Embryonic facial prominence (tissue), 1 donor: ENCODE measurements around the gene EIF4E3.

ENCODE experiments used
- DNase-seq: peaks from one replicate; pipeline ENCODE4 v3.0.0-alpha.2; 2016; ENCODE audit errors: extremely low spot score

The EIF4E3 gene

GRCh38 chr3:71725271-71725991 lies at the start of gene EIF4E3:
Gene EIF4E3 (minus strand): TSS chr3:71725402. CDS start chr3:71725367, 35 bp downstream.
- no peak for DNase-seq

- no peak for DNase-seq
Measured at GRCh38 chr3:71771884-71772283, 46.7 kb upstream of the EIF4E3 start.

- no peak for DNase-seq
Measured at GRCh38 chr3:71771126-71771525, 45.9 kb upstream of the EIF4E3 start.

GRCh38 chr3:71763426-71763825 lies 38.2 kb upstream of the EIF4E3 start:
- DNase-seq = no peak

GRCh38 chr3:71760140-71760539 lies 34.9 kb upstream of the EIF4E3 start:
- no peak for DNase-seq

- DNase-seq = no peak
Measured at GRCh38 chr3:71759401-71759800, 34.2 kb upstream of the EIF4E3 start.

- no peak for DNase-seq
Measured at GRCh38 chr3:71758091-71758490, 32.9 kb upstream of the EIF4E3 start.

GRCh38 chr3:71754610-71755253 lies 29.5 kb upstream of the EIF4E3 start:
- no peak for DNase-seq

- no peak for DNase-seq
Measured at GRCh38 chr3:71753701-71754609, 28.8 kb upstream of the EIF4E3 start, which contains the start of gene GPR27. Gene GPR27 (plus strand): TSS chr3:71753855. CDS start chr3:71754050, 195 bp downstream.

GRCh38 chr3:71752831-71753700 lies 27.9 kb upstream of the EIF4E3 start:
- no peak for DNase-seq

GRCh38 chr3:71751602-71752001 lies 26.4 kb upstream of the EIF4E3 start:
- no peak for DNase-seq

- DNase-seq = no peak
Measured at GRCh38 chr3:71744738-71745137, 19.5 kb upstream of the EIF4E3 start.

GRCh38 chr3:71742621-71743020 lies 17.4 kb upstream of the EIF4E3 start:
- no peak for DNase-seq

- no peak for DNase-seq
Measured at GRCh38 chr3:71734881-71735280, 9.7 kb upstream of the EIF4E3 start.

GRCh38 chr3:71733319-71733718 lies 8.1 kb upstream of the EIF4E3 start:
- no peak for DNase-seq

GRCh38 chr3:71732637-71733036 lies 7.4 kb upstream of the EIF4E3 start:
- no peak for DNase-seq

- DNase-seq = no peak
Measured at GRCh38 chr3:71728632-71729342, 3.6 kb upstream of the EIF4E3 start.

GRCh38 chr3:71726146-71726545 lies 944 bp upstream of the EIF4E3 start:
- DNase-seq = no peak

GRCh38 chr3:71724584-71725270 lies 475 bp downstream of the EIF4E3 start:
- DNase-seq = no peak

- no peak for DNase-seq
Measured at GRCh38 chr3:71724171-71724453, 1.1 kb downstream of the EIF4E3 start.
